Esophagus mucosa (tissue), 1 donor: ENCODE measurements around the gene IL22RA2. TPM values are rescaled to one million over a fixed set of nuclear protein-coding genes. Genes with fewer than 3 reads are reported as not detected.

ENCODE experiments used
- ATAC-seq: fragments of 200-7000 bp; cut with Tn5 transposase; one replicate; pipeline ENCODE4 v1.9.1; 2020
- total RNA-seq: library from RNA; stranded (reverse); gene quantifications from one replicate; pipeline ENCODE4 v1.2.4, GENCODE V29; 2023
- donor health status: DM: yes; HTN: yes; CAD: no.

Gene IL22RA2
- total RNA-seq, 1 donor from 2014 or later: not detected

DNA sequence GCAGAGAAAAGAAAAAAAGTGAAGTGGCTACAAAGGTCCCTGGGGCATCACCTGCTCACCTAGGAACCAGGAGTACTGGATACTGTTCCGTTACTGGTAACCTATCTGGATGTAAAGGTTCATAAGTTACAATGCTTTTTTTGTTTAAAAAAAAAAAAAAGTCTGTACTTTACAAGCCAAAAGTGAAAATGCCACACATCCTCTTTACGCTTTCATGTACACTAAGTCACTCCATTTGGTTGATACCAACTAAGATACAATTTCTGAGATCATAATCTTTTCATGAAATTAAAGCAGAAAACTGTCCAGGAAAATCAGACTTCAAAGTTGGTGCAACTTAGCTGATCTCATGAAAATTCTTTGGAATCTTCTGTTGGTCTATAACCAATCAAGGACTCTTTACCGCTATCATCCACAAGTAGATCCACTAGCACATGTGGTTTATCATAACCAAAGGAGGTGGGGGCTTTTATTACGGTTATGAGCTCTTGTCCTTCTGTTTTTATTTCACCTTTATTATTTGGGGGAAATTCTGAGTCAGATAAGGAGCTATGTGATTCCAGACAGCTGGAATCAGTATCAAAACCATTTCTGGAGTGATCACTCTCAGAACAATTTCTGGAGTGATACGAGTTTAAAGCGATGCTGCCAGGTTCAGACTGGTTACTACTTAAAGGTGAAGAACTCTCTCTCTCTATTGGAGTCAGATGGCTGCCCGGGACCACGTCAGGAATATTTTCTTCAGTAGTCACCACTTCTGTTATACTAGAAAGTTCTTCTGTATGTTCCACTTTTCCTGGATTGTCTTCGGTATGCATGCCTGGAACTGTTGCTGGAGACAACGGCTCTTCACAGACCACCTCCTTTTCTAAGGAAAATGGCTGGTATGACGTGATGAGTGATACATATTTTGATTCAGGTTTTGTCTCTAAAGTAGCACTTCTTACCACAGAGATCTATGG, 24.5 kb upstream of the IL22RA2 start:
- ATAC-seq: no peak

DNA sequence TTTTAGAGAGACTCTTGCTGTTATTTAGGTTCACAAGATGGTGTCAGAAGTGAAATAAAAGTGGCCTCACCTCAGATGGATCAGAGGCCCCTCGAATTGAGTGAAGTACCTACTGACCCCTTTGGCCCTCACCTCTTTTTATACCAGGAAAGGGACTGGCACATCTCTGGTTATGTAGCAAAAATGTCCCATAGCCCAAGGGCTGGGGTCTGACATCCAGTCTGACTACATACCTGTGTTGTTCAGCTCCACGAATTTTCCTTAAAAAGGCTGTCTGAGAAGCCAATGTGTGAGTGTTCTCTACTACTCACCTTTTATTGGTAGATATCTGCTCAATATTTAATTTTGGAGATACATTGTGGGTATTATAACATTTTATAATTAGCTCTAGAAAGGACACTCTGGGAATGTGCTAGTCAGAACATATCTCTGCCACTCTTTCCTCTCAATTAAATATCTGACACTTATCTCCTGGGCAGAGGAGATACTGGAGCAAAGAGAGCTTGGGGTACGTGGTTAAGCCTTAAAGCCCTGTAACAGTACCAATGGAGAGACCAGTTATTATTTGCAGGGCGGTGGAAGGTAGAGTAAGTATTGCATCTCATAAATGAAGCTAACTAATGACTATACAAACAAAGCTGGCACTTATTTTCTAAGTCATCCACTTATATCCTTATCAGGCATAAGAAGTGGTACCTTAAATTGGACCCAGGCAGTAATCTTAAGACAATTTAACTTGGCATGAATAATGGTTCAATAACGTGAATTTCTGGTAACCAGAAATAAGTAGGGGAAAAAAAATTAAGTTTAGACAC, 20.0 kb upstream of the IL22RA2 start:
- no peak for ATAC-seq

DNA sequence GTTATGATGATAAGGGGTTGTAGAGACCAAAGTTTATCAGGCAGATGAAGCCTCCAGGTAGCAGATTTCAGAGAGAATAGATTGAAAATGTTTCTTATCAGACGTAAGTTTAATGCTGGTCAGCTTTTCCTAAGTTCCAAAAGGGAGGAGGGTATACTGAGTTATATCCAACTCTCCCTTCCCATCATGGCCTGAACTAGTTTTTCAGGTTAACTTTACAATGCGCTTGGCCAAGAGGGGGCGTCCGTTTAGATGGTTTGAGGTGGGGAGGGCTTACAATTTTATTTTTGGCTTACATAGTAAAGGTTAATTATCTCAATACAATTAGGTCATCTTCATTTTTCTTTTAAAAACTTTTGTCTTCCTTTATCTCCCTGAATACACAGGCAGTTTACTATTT, 19.4 kb upstream of the IL22RA2 start:
- ATAC-seq: no peak

DNA sequence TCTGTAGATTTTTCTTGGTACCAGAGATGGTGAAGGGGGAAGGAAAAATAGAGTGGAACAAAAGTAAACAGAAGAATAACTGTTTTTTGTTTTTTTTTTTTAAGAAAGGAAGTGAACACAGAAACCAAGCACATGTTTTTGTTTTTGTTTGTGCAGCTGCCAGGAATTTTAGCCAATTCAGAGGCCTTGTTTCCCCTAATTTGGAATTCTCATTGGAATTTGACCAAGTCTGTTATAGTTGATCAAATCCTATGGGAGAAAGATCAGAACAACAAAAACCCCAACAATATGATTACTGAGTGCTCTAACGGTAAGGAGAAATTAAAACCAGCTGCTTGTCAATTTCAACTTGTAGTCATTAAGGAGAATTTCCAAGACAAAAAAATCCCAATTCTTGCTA, 18.2 kb upstream of the IL22RA2 start:
- no peak for ATAC-seq

GRCh38 chr6:137191236-137191635, 17.8 kb upstream of the IL22RA2 start:
- ATAC-seq: no peak

DNA sequence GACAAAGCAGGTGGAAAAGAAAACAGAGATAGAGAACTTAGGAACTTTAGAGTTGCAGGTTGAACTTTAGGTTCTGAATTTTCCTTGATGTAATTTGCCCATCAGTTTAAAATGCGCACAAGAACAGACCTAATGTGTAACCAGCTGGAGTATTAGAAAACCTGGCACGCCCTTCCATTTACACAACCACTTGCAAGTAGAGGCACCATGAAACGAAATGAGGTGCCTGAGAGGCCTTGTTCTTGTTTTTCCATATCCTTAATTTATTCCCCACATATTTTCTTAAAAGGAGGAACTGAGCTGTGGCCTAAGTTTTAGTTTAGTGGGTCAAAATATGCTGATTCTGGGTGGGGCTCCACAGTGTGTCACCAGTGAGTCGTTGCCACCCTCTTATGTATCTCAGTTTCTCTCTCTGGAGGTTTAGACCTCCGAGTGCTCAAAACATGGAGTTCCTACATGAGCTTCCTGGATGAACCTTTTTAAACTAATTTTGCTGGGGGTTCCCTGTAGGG, 17.2 kb upstream of the IL22RA2 start:
- ATAC-seq: no peak

- no peak for ATAC-seq
Measured at GRCh38 chr6:137188855-137189254, 15.4 kb upstream of the IL22RA2 start.

DNA sequence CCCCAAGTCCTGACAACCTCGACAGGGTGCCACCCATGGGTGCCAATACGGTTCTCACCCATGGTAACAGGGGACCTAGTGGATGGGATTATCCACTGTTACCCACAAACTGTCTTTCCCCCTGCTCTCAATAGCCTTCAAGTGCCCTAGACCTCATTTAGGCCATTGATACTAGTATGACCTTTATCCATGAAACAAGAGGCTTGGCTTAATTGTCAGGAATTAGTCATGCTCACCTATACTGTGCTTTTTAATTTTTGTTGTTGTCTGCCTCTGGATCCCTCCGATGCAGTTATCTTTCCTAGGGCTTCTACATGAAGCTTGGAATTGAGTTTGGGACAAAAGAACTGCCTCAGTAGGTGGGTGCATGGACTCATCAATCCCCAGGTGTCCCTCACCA, 11.8 kb upstream of the IL22RA2 start:
- no peak for ATAC-seq

DNA sequence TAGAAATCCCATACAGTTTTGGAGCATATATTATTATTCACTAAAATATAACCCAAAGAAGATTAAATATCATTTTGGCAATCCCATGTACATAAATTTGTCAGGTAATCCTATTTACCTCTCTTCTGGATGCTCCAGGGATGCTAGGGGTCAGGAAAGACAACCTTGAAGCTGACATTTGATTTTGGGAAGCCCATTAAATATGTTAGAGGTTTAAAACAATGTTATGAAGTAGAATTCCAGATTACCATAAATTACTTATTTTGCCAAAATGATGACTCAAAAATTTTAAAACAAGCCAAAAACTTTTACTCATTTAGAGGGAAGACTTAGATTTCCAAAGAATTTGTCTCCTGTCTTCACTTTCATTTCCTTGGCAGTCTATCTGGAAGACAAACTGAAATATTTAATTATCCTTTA, 9.2 kb upstream of the IL22RA2 start:
- no peak for ATAC-seq

- ATAC-seq: no peak
Measured at GRCh38 chr6:137181891-137182653, 8.6 kb upstream of the IL22RA2 start.

DNA sequence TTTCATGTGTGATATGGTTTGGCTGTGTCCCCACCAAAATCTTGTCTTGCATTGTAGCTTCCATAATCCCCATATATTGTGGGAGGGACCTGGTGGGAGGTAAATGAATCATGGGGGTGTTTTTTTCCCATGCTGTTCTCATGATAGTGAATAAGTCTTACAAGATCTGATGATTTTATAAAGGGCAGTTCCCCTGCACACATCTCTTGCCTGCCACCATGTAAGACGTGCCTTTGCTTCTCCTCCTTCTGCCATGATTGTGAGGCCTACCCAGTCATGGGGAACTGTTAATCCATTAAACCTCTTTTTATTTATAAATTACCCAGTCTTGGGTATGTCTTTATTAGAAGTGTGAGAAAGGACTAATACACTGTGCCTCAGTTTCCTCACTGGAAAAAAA, 4.2 kb upstream of the IL22RA2 start:
- no peak for ATAC-seq

DNA sequence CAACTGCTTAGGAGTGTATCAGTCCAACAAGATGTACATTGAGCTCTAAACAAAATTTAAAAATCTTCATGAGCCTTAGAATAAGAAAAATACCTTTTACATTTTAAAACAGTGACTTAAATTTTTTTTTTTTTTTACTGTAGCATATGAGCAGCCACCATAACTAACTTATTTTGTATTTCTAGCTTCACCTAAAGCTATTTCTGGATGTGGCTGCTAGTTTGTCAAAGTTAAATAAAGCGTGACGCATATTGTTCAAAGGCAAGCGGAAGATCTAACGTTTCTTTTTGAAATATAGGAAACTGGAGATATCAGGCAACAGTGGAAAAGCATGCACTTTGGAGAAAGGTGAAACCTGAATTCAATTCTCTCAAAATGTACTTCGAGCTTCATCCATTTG, 3.3 kb upstream of the IL22RA2 start:
- no peak for ATAC-seq

GRCh38 chr6:137175868-137176245, 2.4 kb upstream of the IL22RA2 start:
- no peak for ATAC-seq

DNA sequence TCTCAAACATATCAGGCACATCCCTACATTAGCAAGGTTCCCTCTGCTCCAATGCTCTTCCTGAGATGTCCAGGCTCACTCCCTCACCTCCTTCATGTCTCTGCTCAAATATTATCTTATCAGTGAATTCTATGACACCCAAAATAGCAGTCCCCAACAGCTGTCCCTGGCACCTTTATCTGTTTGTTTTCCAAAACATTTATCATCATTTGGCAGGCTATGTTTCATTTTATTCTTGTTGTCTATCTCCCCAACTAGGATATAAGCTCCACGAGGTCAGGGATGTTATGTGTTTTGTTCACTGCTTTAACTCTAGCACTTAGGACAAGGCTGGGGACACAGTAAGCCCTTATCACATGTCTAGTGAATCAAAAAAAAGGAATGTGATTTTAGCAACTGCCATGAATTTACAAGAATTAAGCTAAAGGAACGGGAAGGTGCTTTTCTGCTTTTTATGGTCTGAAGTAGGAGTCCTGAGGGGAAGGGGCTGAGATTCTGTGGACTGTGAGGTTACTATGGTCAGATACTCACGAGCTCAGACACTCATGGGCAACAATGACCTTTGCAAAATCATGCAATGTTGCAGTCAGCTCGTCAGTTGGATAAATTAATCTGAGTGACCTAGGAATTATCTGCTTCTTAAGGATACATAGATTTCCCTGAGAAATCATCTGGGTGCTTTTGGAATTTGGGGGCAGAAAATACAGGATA, 1.9 kb upstream of the IL22RA2 start:
- no peak for ATAC-seq

DNA sequence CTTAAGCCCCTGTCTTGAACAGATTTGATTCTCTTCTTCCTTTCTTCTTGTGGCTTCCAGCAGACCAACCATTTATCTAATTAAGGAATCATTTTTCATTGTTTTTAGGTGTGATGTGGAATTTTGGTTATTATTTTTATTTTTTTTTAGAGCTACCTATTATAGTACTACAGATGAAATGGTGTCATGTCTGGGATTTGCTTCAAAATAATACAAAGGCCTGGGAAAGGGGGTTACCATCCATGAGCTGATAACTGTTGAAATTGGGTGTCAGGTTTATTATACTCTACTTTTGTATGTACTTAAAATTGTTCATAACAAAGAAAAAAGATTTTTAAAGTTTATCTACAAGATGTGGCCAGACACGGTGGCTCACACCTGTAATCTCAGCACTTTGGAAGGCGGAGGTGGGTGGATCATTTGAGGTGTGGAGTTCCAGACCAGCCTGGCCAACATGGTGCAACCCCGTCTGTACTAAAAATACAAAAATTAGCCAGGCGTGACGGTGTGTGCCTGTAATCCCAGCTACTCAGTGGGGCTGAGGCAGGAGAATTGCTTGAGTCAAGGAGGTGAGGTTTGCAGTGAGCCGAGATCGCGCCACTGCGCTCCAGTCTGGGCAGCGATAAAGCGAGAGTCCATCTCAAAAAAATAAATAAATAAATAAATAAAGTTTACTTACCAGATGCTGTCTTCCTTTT, 561 bp downstream of the IL22RA2 start:
- no peak for ATAC-seq

DNA sequence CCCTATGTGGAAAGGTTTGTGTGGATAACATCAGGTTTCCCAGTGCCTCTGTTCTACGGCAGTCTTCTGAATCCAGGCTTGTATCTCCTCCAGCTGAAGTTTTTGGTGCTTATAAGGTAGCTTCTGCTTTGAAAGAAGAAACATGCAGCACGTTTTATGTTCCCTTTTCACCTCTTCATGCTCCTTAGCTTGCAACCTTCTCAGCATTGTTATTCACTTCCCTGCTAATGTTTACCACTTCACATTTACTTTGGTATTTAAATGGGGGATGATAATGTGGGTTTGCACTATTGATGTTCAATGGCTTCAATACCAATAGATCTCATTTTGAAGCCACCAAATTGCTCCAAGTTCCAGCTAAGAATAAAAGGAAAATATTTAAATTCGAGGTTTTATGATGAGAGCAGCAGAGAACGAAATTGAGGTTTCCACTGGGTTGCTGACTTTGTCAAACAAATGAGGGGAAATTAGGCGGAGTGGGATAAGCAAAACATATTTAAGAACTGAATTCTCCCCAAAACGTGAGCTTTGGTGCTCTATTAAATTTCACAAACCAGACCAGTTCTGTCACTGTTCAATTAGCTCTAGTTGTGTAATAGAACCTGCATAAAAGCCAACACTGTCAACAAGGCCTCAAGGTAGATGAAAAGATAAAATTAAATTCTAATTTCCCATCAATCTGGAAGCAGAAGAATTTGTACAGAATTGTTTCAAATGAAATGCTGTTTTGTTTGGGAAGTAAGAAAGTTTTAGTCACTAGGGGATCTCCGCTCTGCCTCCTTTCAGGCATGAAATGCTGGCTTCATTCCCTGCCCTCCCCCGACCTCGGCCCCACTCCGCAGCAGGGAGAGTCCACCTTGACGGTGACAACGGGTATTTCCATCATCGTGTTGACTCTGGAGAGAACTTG, 1.4 kb downstream of the IL22RA2 start:
- no peak for ATAC-seq

DNA sequence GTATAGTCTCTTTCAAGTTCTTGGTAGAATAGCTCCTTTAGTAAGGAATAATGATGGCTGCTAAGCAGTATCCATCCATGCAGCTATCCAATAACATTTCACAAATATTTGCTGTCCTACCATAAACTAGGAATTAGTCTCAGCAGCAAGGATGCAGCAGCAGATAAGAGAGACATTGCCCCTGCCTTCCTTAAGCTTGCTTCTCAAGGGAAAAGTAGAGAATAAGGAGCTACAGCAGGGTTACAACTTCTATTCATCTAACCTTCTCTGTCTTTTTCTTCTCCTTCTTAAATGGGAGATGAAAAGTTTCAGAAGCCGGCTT, 2.4 kb downstream of the IL22RA2 start:
- no peak for ATAC-seq

DNA sequence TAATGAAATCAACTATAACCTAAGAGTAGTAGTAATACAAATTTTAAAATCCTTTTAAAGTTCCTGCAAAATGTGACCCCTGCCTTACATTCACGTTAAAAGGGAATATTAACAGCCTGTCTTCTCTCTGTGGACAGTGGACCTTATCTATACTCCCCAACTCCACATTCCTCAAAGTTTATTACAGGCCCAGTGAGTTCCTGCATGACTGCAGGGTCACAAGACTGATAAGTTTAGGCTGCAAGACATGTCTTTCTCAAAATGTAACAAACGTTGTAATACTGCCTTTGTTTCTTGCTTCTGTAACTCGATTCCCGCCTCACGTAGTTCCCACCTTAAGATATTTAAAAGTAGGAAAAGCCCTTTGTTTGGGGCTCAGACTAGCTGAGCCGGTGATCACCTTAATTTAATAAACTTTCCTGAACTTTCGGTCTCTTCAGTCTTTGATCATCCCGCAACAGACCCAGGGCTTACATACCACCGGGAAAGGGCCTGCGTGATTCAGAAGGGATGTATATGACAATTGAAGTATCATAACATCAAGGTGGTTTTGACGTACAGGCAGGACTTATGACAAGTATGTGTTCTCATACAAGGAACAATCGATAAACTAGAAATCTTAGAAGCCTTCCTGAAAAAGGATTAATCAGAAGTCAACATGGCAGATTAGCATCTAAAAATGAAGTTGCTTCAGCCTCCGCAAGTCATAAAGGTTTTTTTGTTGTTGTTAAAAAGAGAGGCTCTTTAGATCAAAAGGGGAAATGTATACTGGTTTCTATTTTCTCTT, 3.0 kb downstream of the IL22RA2 start:
- no peak for ATAC-seq

GRCh38 chr6:137167702-137168377, 5.6 kb downstream of the IL22RA2 start:
- no peak for ATAC-seq
